HEK293 (cell line): ENCODE measurements around the gene WBP2NL.

Experiments used
- CTCF ChIA-PET: fragments of 350-600 bp; formaldehyde crosslinking; extraction: SDS; loops from one replicate; lab custom pipeline; 2021; ENCODE audit warnings: antibody characterized with exemption; lab: Yijun Ruan, JAX
- POLR2A ChIA-PET: fragments of 300-600 bp; formaldehyde crosslinking; extraction: SDS; loops from one replicate; lab custom pipeline; 2020; ENCODE audit warnings: antibody characterized with exemption, inconsistent platforms; lab: Yijun Ruan, JAX
- H3K27ac ChIP-seq: fragments of 200-500 bp; sonication (Bioruptor generic); 2 replicates; pipeline ENCODE4 v1.5.1; 2014; ENCODE audit warnings: low read depth, low read length, control low read depth, inconsistent platforms; ENCODE audit errors: extremely low read depth
- H3K36me3 ChIP-seq, 2 experiments: fragments of 200-500 bp in 1 of 2; sonication (Bioruptor generic) in 1 of 2; 1 replicate in 1 of 2; 2 replicates in 1 of 2; pipeline ENCODE4 v1.5.1; 2014 to 2017; ENCODE audit warnings: inconsistent platforms in 2 of 2, low read length in 2 of 2; ENCODE audit not compliant: control insufficient read depth in 2 of 2, insufficient read depth in 1 of 2
- H3K4me1 ChIP-seq: fragments of 200-500 bp; sonication (Bioruptor generic); 2 replicates; pipeline ENCODE4 v1.5.1; 2014; ENCODE audit warnings: mild to moderate bottlenecking, low read length, inconsistent platforms; ENCODE audit not compliant: control insufficient read depth, insufficient read depth
- H3K4me3 ChIP-seq: 2 replicates; pipeline ENCODE4 v1.5.1; 2011; ENCODE audit warnings: low read depth, mild to moderate bottlenecking, control low read depth, low read length, moderate library complexity
- H3K9me3 ChIP-seq: fragments of 200-500 bp; sonication (Bioruptor generic); 2 replicates; pipeline ENCODE4 v1.5.1; 2014; ENCODE audit warnings: low read depth, low read length, inconsistent platforms; ENCODE audit not compliant: control insufficient read depth, insufficient read depth
- HOXA7 ChIP-seq: sonication (generic); formaldehyde crosslinking; IDR thresholded peaks from 2 replicates; pipeline ENCODE4 v1.8.1; 2022; ENCODE audit warnings: missing genetic modification reagents, borderline replicate concordance
- MYNN ChIP-seq: fragments of 450-650 bp; formaldehyde crosslinking; IDR thresholded peaks from 2 replicates; pipeline ENCODE4 v1.5.1; 2016; ENCODE audit warnings: missing biosample characterization, missing genetic modification characterization, borderline replicate concordance
- TCF7L2 ChIP-seq: IDR thresholded peaks from 2 replicates; pipeline ENCODE4 v1.6.1; 2011; ENCODE audit warnings: low read depth, mild to moderate bottlenecking, inconsistent platforms, low read length, moderate library complexity, borderline replicate concordance
- TRIM28 ChIP-seq: IDR thresholded peaks from 2 replicates; pipeline ENCODE4 v1.6.1; 2011; ENCODE audit warnings: low read length, control low read depth, borderline replicate concordance
- YY1 ChIP-seq: fragments of 450-650 bp; formaldehyde crosslinking; IDR thresholded peaks from 2 replicates; pipeline ENCODE4 v1.5.1; 2018; ENCODE audit warnings: missing biosample characterization, missing genetic modification characterization
- ZBTB7A ChIP-seq: fragments of 450-650 bp; formaldehyde crosslinking; IDR thresholded peaks from 2 replicates; pipeline ENCODE4 v1.5.1; 2016; ENCODE audit warnings: low read depth, missing biosample characterization, missing genetic modification characterization
- ZFP3 ChIP-seq: fragments of 450-650 bp; formaldehyde crosslinking; IDR thresholded peaks from 2 replicates; pipeline ENCODE4 v1.5.1; 2016; ENCODE audit warnings: low read depth, missing biosample characterization, missing genetic modification characterization
- ZNF114 ChIP-seq: fragments of 450-650 bp; formaldehyde crosslinking; IDR thresholded peaks from 2 replicates; pipeline ENCODE4 v1.5.0; 2017; ENCODE audit warnings: missing biosample characterization, missing genetic modification characterization
- ZNF121 ChIP-seq: fragments of 450-650 bp; formaldehyde crosslinking; IDR thresholded peaks from 2 replicates; pipeline ENCODE4 v1.5.1; 2016; ENCODE audit warnings: missing biosample characterization, missing genetic modification characterization
- ZNF133 ChIP-seq: fragments of 450-650 bp; formaldehyde crosslinking; IDR thresholded peaks from 2 replicates; pipeline ENCODE4 v1.5.1; 2016; ENCODE audit warnings: missing biosample characterization, missing genetic modification characterization
- ZNF239 ChIP-seq: fragments of 450-650 bp; formaldehyde crosslinking; IDR thresholded peaks from 2 replicates; pipeline ENCODE4 v1.5.1; 2016; ENCODE audit warnings: missing biosample characterization, missing genetic modification characterization
- ZNF324 ChIP-seq: fragments of 450-650 bp; formaldehyde crosslinking; IDR thresholded peaks from 2 replicates; pipeline ENCODE4 v1.5.1; 2016; ENCODE audit warnings: missing biosample characterization, missing genetic modification characterization
- ZNF37A ChIP-seq: fragments of 450-650 bp; IDR thresholded peaks from 2 replicates; pipeline ENCODE4 v1.5.1; 2018; ENCODE audit warnings: missing biosample characterization, missing genetic modification characterization
- ZNF391 ChIP-seq: fragments of 450-650 bp; formaldehyde crosslinking; IDR thresholded peaks from 2 replicates; pipeline ENCODE4 v1.5.1; 2016; ENCODE audit warnings: low read depth, missing biosample characterization, missing genetic modification characterization, borderline replicate concordance
- ZNF449 ChIP-seq: fragments of 450-650 bp; formaldehyde crosslinking; IDR thresholded peaks from 2 replicates; pipeline ENCODE4 v1.5.1; 2017; ENCODE audit warnings: missing biosample characterization, mild to moderate bottlenecking, missing genetic modification characterization, moderate library complexity
- ZNF544 ChIP-seq: fragments of 450-650 bp; formaldehyde crosslinking; IDR thresholded peaks from 2 replicates; pipeline ENCODE4 v1.5.0; 2017; ENCODE audit warnings: missing biosample characterization, missing genetic modification characterization
- ZNF623 ChIP-seq: fragments of 450-650 bp; formaldehyde crosslinking; IDR thresholded peaks from 2 replicates; pipeline ENCODE4 v1.5.1; 2016; ENCODE audit warnings: missing biosample characterization, missing genetic modification characterization
- ZNF658 ChIP-seq: fragments of 450-650 bp; formaldehyde crosslinking; IDR thresholded peaks from 2 replicates; pipeline ENCODE4; 2016; ENCODE audit warnings: missing biosample characterization, missing genetic modification characterization
- ZNF704 ChIP-seq: fragments of 450-650 bp; formaldehyde crosslinking; IDR thresholded peaks from 2 replicates; pipeline ENCODE4 v1.5.1; 2016; ENCODE audit warnings: missing biosample characterization, missing genetic modification characterization
- ZNF791 ChIP-seq: fragments of 450-650 bp; formaldehyde crosslinking; IDR thresholded peaks from 2 replicates; pipeline ENCODE4 v1.5.1; 2016; ENCODE audit warnings: missing biosample characterization, missing genetic modification characterization
- ZSCAN23 ChIP-seq: fragments of 450-650 bp; formaldehyde crosslinking; IDR thresholded peaks from 2 replicates; pipeline ENCODE4 v1.5.1; 2016; ENCODE audit warnings: missing biosample characterization, missing genetic modification characterization
- TF ChIP-seq, protein P1 (sequence below): fragments of 450-650 bp; formaldehyde crosslinking; IDR thresholded peaks from 2 replicates; pipeline ENCODE4 v1.5.1; 2017; ENCODE audit warnings: missing biosample characterization, missing genetic modification characterization
- TF ChIP-seq, protein P2 (sequence below): fragments of 450-650 bp; formaldehyde crosslinking; conservative IDR thresholded peaks from 2 replicates; pipeline ENCODE4 v1.5.1; 2016; ENCODE audit warnings: low read depth, missing biosample characterization, missing genetic modification characterization

WBP2NL gene

DNA sequence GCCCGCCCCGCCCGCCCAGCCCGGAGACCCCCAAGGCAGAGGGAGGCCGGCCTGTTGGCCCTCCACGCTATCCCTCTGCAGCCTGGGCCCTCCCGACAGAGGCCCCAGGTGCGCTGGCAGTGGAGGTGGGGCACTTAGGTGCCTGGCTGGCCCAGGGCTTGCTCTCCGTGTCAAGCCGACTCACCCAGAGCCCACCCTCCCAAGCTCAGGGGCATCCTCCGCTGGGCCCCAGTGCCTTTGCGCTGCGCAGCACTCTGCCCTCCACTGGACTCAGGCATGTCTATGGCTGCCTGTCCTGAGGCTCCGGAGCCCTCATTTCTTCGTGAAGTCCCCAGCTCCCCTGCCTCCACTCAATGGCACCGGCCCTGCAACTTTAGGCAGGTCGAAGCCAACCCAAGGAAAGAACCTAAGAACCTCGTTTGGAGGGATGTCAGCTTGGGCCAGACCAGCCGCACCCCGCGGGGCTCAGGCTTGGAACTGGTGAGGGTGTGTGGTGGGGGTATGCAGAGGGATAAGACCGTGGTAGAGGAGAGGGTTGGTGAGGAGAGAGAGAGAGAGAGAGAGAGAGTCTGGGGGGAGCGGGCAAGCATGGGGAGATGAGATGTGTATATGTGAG, 40.5 kb upstream of the WBP2NL start (continued):
- no peak for TF ChIP-seq ZNF324 (tag by site-specific recombination)
- TF ChIP-seq YY1 (tag by site-specific recombination), result no peak
- TF ChIP-seq ZNF704 (tag by site-specific recombination), result no peak
- TF ChIP-seq TRIM28, result no peak
- no peak for TF ChIP-seq ZNF391
- TF ChIP-seq ZNF449 (tag by site-specific recombination), result peak; percentile 60

DNA sequence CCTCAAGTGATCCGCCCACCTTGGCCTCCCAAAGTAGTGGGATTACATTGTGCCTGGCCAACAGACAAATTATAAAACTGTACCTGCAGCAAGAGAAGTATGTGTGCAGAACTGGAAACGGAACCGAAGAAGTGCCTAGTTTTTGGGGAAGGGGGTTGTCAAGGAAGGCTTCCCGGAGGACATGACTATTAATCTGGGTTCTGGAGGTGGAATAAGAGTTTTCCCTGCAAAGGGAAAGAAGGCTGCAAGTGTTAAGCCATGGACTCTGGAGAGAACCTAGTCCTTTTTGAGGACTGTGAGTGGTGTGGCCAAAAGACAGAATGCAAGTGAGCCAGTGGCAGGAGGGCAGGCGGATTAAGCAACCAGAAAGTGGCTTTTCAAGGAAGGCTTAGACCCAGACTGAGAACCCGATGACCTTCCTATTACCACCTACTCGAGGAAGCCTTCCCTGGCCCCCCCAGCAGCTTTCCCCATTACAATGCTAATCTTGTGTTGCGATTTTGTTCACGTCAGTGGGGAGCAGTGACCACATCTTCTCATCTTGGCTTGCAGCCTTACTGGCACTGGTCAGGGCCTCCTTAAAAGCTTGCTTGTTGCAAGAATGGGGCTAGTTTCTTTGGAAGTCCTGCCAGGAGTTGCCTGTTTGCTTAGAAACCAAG, 35.0 kb upstream of the WBP2NL start:
- TF ChIP-seq ZSCAN23 (tag by site-specific recombination) (no peak), ZNF114 (tag by site-specific recombination) (no peak), ZFP3 (tag by site-specific recombination) (peak; percentile 67), ZBTB7A (tag by site-specific recombination) (no peak)
- TF ChIP-seq, protein P1, sequence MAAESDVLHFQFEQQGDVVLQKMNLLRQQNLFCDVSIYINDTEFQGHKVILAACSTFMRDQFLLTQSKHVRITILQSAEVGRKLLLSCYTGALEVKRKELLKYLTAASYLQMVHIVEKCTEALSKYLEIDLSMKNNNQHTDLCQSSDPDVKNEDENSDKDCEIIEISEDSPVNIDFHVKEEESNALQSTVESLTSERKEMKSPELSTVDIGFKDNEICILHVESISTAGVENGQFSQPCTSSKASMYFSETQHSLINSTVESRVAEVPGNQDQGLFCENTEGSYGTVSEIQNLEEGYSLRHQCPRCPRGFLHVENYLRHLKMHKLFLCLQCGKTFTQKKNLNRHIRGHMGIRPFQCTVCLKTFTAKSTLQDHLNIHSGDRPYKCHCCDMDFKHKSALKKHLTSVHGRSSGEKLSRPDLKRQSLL, result no peak
- Histone ChIP-seq H3K4me3 (no peak overlapping the region), H3K36me3 (no peaks in the 10 kb centered on the region), H3K9me3 (no peaks in the 10 kb centered on the region), H3K27ac (no peak overlapping the region), H3K4me1 (peaks cover 15% of the 10 kb centered on the region)
- ChIA-PET CTCF (interaction anchor here (1.6 kb wide), 1 partner anchor 23 kb away, joined by 6 read pairs; no protein-coding TSS in a partner anchor), POLR2A (interaction anchor here (0.9 to 1.5 kb wide), 2 partner anchors 17 kb away, joined by 5 to 6 read pairs; partner anchors contain the start of gene CENPM)

- no peaks in the 10 kb centered on the region for H3K36me3 ChIP-seq
- TF ChIP-seq HOXA7 (CRISPR knock-in tag) (no peak), TCF7L2 (no peak), ZNF658 (no peak), ZNF544 (no peak), ZNF121 (no peak), ZNF133 (no peak), ZNF37A (tag by site-specific recombination) (no peak), ZNF623 (tag by site-specific recombination) (no peak), ZNF239 (tag by site-specific recombination) (no peak), MYNN (tag by site-specific recombination) (no peak), ZNF791 (tag by site-specific recombination) (no peak), ZNF391 (no peak)
- TF ChIP-seq, protein P2, sequence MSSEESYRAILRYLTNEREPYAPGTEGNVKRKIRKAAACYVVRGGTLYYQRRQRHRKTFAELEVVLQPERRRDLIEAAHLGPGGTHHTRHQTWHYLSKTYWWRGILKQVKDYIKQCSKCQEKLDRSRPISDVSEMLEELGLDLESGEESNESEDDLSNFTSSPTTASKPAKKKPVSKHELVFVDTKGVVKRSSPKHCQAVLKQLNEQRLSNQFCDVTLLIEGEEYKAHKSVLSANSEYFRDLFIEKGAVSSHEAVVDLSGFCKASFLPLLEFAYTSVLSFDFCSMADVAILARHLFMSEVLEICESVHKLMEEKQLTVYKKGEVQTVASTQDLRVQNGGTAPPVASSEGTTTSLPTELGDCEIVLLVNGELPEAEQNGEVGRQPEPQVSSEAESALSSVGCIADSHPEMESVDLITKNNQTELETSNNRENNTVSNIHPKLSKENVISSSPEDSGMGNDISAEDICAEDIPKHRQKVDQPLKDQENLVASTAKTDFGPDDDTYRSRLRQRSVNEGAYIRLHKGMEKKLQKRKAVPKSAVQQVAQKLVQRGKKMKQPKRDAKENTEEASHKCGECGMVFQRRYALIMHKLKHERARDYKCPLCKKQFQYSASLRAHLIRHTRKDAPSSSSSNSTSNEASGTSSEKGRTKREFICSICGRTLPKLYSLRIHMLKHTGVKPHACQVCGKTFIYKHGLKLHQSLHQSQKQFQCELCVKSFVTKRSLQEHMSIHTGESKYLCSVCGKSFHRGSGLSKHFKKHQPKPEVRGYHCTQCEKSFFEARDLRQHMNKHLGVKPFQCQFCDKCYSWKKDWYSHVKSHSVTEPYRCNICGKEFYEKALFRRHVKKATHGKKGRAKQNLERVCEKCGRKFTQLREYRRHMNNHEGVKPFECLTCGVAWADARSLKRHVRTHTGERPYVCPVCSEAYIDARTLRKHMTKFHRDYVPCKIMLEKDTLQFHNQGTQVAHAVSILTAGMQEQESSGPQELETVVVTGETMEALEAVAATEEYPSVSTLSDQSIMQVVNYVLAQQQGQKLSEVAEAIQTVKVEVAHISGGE (tag by site-specific recombination), result no peak
- TF ChIP-seq, all 188 proteins: peak for 0
- Histone ChIP-seq H3K9me3 (no peaks in the 10 kb centered on the region), H3K27ac (no peak overlapping the region), H3K4me3 (no peak overlapping the region), H3K4me1 (peaks cover 21% of the 10 kb centered on the region)
- CTCF ChIA-PET, result interaction anchor here (0.7 to 1.6 kb wide), 3 partner anchors 13 to 149 kb away, joined by 3 to 6 read pairs (median 4); no protein-coding TSS in a partner anchor
- POLR2A ChIA-PET, result interaction anchor here (1.5 kb wide), 1 partner anchor 17 kb away, joined by 6 read pairs; the partner anchor contains the start of gene CENPM
Observed at GRCh38 chr22:41964112-41964491, 34.5 kb upstream of the WBP2NL start.
